Stimulated activated CD4-positive, alpha-beta T cell treated with anti-CD3 and anti-CD28 coated beads, Interleukin-2, amount 100 ng/mL, for 24 hours (primary cell): ENCODE data around the gene PROM1.

Source experiments
- DNase-seq, 2 donors: peaks; one replicate each; pipeline ENCODE4 v3.0.0-alpha.2; 2020

Gene PROM1

GRCh38 chr4:16083241-16084191 lies at the start of gene PROM1:
Gene PROM1 (minus strand): TSS chr4:16084023. CDS start chr4:16075906, 8,117 bp downstream.
- DNase-seq = peak in 1 of 2 donors; percentile 18

GRCh38 chr4:16133406-16133805 lies 49.6 kb upstream of the PROM1 start:
- no peak for DNase-seq

GRCh38 chr4:16131293-16131692 lies 47.5 kb upstream of the PROM1 start:
- DNase-seq = no peak

- no peak for DNase-seq
These were observed 45.5 kb upstream of the PROM1 start for GRCh38 chr4:16129336-16129735.

GRCh38 chr4:16126714-16127113 lies 42.9 kb upstream of the PROM1 start:
- no peak for DNase-seq

GRCh38 chr4:16125571-16126445 lies 42.0 kb upstream of the PROM1 start:
- no peak for DNase-seq

GRCh38 chr4:16124232-16124631 lies 40.4 kb upstream of the PROM1 start:
- no peak for DNase-seq

GRCh38 chr4:16123356-16124084 lies 39.7 kb upstream of the PROM1 start:
- DNase-seq = no peak

- DNase-seq = peak in 1 of 2 donors; percentile 58
These were observed 39.0 kb upstream of the PROM1 start for GRCh38 chr4:16122784-16123183.

GRCh38 chr4:16122308-16122711 lies 38.5 kb upstream of the PROM1 start:
- no peak for DNase-seq

- no peak for DNase-seq
These were observed 36.9 kb upstream of the PROM1 start for GRCh38 chr4:16120720-16121119.

- no peak for DNase-seq
These were observed 36.2 kb upstream of the PROM1 start for GRCh38 chr4:16119981-16120380.

GRCh38 chr4:16118090-16118489 lies 34.3 kb upstream of the PROM1 start:
- DNase-seq = no peak

GRCh38 chr4:16117164-16117563 lies 33.3 kb upstream of the PROM1 start:
- DNase-seq = no peak

- DNase-seq = no peak
These were observed 32.7 kb upstream of the PROM1 start for GRCh38 chr4:16116493-16116990.

- no peak for DNase-seq
These were observed 32.2 kb upstream of the PROM1 start for GRCh38 chr4:16116019-16116418.

- DNase-seq = no peak
These were observed 30.7 kb upstream of the PROM1 start for GRCh38 chr4:16114546-16114945.

- DNase-seq = no peak
These were observed 29.9 kb upstream of the PROM1 start for GRCh38 chr4:16113741-16114140.

- DNase-seq = no peak
These were observed 27.7 kb upstream of the PROM1 start for GRCh38 chr4:16111533-16111932.

- no peak for DNase-seq
These were observed 27.0 kb upstream of the PROM1 start for GRCh38 chr4:16110661-16111290.

- no peak for DNase-seq
These were observed 26.4 kb upstream of the PROM1 start for GRCh38 chr4:16110199-16110598.

- DNase-seq = no peak
These were observed 25.4 kb upstream of the PROM1 start for GRCh38 chr4:16109256-16109655.
